ENCODE results near the gene TMEM131.

- TF ChIP-seq CTCF (IDR thresholded peaks at IDR 0.05) (no peak), CBFB (CRISPR knock-in tag; IDR thresholded peaks at IDR 0.05; ENCODE audit: low read depth) (no peak), GRHL2 (CRISPR knock-in tag; IDR thresholded peaks at IDR 0.05; ENCODE audit: insufficient replicate concordance, severe bottlenecking) (no peak), CREB1 (CRISPR knock-in tag; IDR thresholded peaks at IDR 0.05) (no peak), FOXK1 (CRISPR knock-in tag; IDR thresholded peaks at IDR 0.05) (no peak), ESRRA (CRISPR knock-in tag; IDR thresholded peaks at IDR 0.05; ENCODE audit: borderline replicate concordance) (no peak), PRDM15 (CRISPR knock-in tag; IDR thresholded peaks at IDR 0.05) (no peak), TP53 (CRISPR knock-in tag; IDR thresholded peaks at IDR 0.05) (no peak), ZNF138 (CRISPR knock-in tag; conservative IDR thresholded peaks at IDR 0.05) (no peak), CREM (CRISPR knock-in tag; IDR thresholded peaks at IDR 0.05) (no peak), MYBL2 (CRISPR knock-in tag; IDR thresholded peaks at IDR 0.05) (no peak), SMAD3 (CRISPR knock-in tag; IDR thresholded peaks at IDR 0.05; ENCODE audit: borderline replicate concordance) (no peak), NR3C1 (CRISPR knock-in tag; conservative IDR thresholded peaks at IDR 0.05; ENCODE audit: low read depth) (no peak)
These were observed 137.3 kb downstream of the TMEM131 start for GRCh38 chr2:97858442-97858841.

Data from WTC11 (cell line).